HCT116 (cell line): ENCODE results near the gene STK39. TPM values are rescaled to one million over a fixed set of nuclear protein-coding genes. Genes with fewer than 3 reads are reported as not detected.

Experiments
- ATAC-seq: fragments of 200-7000 bp; cut with Tn5 transposase; 2 replicates; pipeline ENCODE4 v1.9.1; 2020; ENCODE audit warnings: mild to moderate bottlenecking, moderate library complexity
- BruUV-seq: library from RNA; stranded (reverse); fragments of 400-500 nt; replicated peaks from 2 replicates; lab custom pipeline; 2021; lab: Mats Ljungman, UMichigan
- CTCF ChIA-PET: fragments of 300-600 bp; sonication (Branson Sonifier 250); formaldehyde crosslinking; loops from one replicate; lab custom pipeline; 2021; ENCODE audit warnings: antibody characterized with exemption; lab: Charles Lee
- POLR2A ChIA-PET: fragments of 300-600, 350-600 bp; sonication (Branson Sonifier 250); formaldehyde crosslinking; loops from one replicate; lab custom pipeline; 2021; ENCODE audit warnings: antibody characterized with exemption; lab: Charles Lee
- RAD21 ChIA-PET, 2 experiments: fragments of 300-600 bp; sonication (Branson Sonifier 250); formaldehyde crosslinking; loops; one replicate each; lab custom pipeline; 2023; ENCODE audit warnings: low total read pairs in 2 of 2; ENCODE audit not compliant: uncharacterized antibody in 2 of 2, unreplicated experiment in 2 of 2, low non-redundant PET in 1 of 2; lab: Charles Lee
- DNase-seq: peaks from one replicate; pipeline ENCODE4 v3.0.0-alpha.2; 2010; ENCODE audit warnings: low read depth, low spot score
- H2AFZ ChIP-seq: fragments of 200-600 bp; shearing (Covaris generic), sonication (generic); 2 replicates; pipeline ENCODE4 v1.6.1; 2017; ENCODE audit warnings: low read depth, mixed run types, mixed read lengths, antibody characterized with exemption, low read length; ENCODE audit not compliant: poor library complexity, severe bottlenecking
- H3K27ac ChIP-seq: 2 replicates; pipeline ENCODE4 v1.5.1; 2012; ENCODE audit warnings: low read depth, low read length
- H3K27me3 ChIP-seq: fragments of 200-600 bp; sonication (generic); 2 replicates; pipeline ENCODE4 v1.6.1; 2016; ENCODE audit warnings: mixed run types, low read length, mixed read lengths; ENCODE audit not compliant: insufficient read depth
- H3K36me3 ChIP-seq, 2 experiments: fragments of 200-500 bp in 1 of 2; fragments of 200-600 bp in 1 of 2; sonication (Bioruptor generic) in 1 of 2; sonication (generic) in 1 of 2; 2 replicates each; pipeline versions ENCODE4 v1.5.1 to v1.6.1; 2014 to 2016; ENCODE audit warnings: low read length in 2 of 2, inconsistent platforms in 1 of 2, mixed read lengths in 1 of 2, mixed run types in 1 of 2; ENCODE audit not compliant: insufficient read depth in 2 of 2, control insufficient read depth in 1 of 2
- H3K4me1 ChIP-seq, 2 experiments: fragments of 200-600 bp in 1 of 2; sonication (generic) in 1 of 2; 2 replicates each; pipeline versions ENCODE4 v1.5.1 to v1.6.1; 2012 to 2017; ENCODE audit warnings: low read length in 2 of 2, inconsistent platforms in 1 of 2, mild to moderate bottlenecking in 1 of 2, mixed read lengths in 1 of 2, mixed run types in 1 of 2, moderate library complexity in 1 of 2; ENCODE audit not compliant: insufficient read depth in 2 of 2, control insufficient read depth in 1 of 2
- H3K4me2 ChIP-seq: fragments of 200-600 bp; sonication (generic); 2 replicates; pipeline ENCODE4 v1.6.1; 2017; ENCODE audit warnings: mixed run types, low read length, mixed read lengths
- H3K4me3 ChIP-seq, 2 experiments: fragments of 200-600 bp in 1 of 2; sonication (generic) in 1 of 2; replicated peaks in 1 of 2; 2 replicates each; pipeline ENCODE4 v1.5.1; 2011 to 2016; ENCODE audit warnings: low read length in 2 of 2, control low read depth in 1 of 2, low read depth in 1 of 2, mild to moderate bottlenecking in 1 of 2, mixed read lengths in 1 of 2, mixed run types in 1 of 2
- H3K79me2 ChIP-seq: fragments of 200-600 bp; sonication (generic); 2 replicates; pipeline ENCODE4 v1.6.1; 2017; ENCODE audit warnings: mild to moderate bottlenecking, mixed run types, low read length, moderate library complexity, mixed read lengths; ENCODE audit not compliant: insufficient read depth
- H3K9ac ChIP-seq: fragments of 200-600 bp; sonication (generic); 2 replicates; pipeline ENCODE4 v1.6.1; 2016; ENCODE audit warnings: low read length, mixed read lengths
- H3K9me2 ChIP-seq: fragments of 200-600 bp; sonication (generic), shearing (Covaris generic); 2 replicates; pipeline ENCODE4 v1.6.1; 2017; ENCODE audit warnings: mixed run types, mild to moderate bottlenecking, moderate library complexity; ENCODE audit not compliant: insufficient read depth
- H3K9me3 ChIP-seq, 2 experiments: fragments of 200-500 bp in 1 of 2; fragments of 200-600 bp in 1 of 2; sonication (Bioruptor generic) in 1 of 2; sonication (generic) in 1 of 2; 2 replicates each; pipeline ENCODE4 v1.6.1; 2014 to 2017; ENCODE audit warnings: low read length in 2 of 2, mixed read lengths in 2 of 2, inconsistent platforms in 1 of 2, low read depth in 1 of 2, mild to moderate bottlenecking in 1 of 2, mixed run types in 1 of 2, moderate library complexity in 1 of 2; ENCODE audit not compliant: control insufficient read depth in 1 of 2, insufficient read depth in 1 of 2
- H4K20me1 ChIP-seq: fragments of 200-600 bp; sonication (generic), shearing (Covaris generic); 2 replicates; pipeline ENCODE4 v1.6.1; 2017; ENCODE audit warnings: mixed run types, mild to moderate bottlenecking, moderate library complexity; ENCODE audit not compliant: insufficient read depth
- CEBPB ChIP-seq: IDR thresholded peaks from 2 replicates; pipeline ENCODE4 v1.6.1; 2012; ENCODE audit warnings: low read depth
- ELF1 ChIP-seq: IDR thresholded peaks from 2 replicates; pipeline ENCODE4 v1.6.1; 2012; ENCODE audit warnings: low read depth, borderline replicate concordance
- EZH2 ChIP-seq: fragments of 200-600 bp; sonication (generic); IDR thresholded peaks from 2 replicates; pipeline ENCODE4 v1.6.1; 2017; ENCODE audit warnings: antibody characterized with exemption, mixed run types
- POLR2A ChIP-seq: IDR thresholded peaks from 2 replicates; pipeline ENCODE4 v1.7.0; 2011; ENCODE audit warnings: borderline replicate concordance; ENCODE audit not compliant: insufficient read depth, insufficient read length; ENCODE audit errors: extremely low read depth
- POLR2AphosphoS5 ChIP-seq: IDR thresholded peaks from 2 replicates; pipeline ENCODE4 v1.6.1; 2011; ENCODE audit warnings: mild to moderate bottlenecking, low read depth, low read length, moderate library complexity
- RAD21 ChIP-seq: IDR thresholded peaks from 2 replicates; pipeline ENCODE4 v1.6.1; 2012; ENCODE audit warnings: low read depth, mild to moderate bottlenecking
- SP1 ChIP-seq: IDR thresholded peaks from 2 replicates; pipeline ENCODE4 v1.6.1; 2012; ENCODE audit warnings: low read depth
- TCF7L2 ChIP-seq: IDR thresholded peaks from 2 replicates; pipeline ENCODE4 v1.7.0; 2011; ENCODE audit warnings: borderline replicate concordance, inconsistent platforms; ENCODE audit not compliant: insufficient read depth, insufficient read length; ENCODE audit errors: extremely low read depth
- ZNF274 ChIP-seq: fragments of 200-500 bp; sonication (Bioruptor generic); IDR thresholded peaks from 2 replicates; pipeline ENCODE4 v1.6.1; 2014; ENCODE audit warnings: mild to moderate bottlenecking, low read depth, low read length, inconsistent platforms
- intact Hi-C: fragments of 100-400 bp; cut with micrococcal nuclease; formaldehyde crosslinking; loops from 2 replicates; pipeline ENCODE4 v1.10.0; 2022
- total RNA-seq: library from RNA; stranded (reverse); gene quantifications from one replicate; pipeline ENCODE4 v1.2.1, GENCODE V29; 2021; ENCODE audit not compliant: unreplicated experiment
- TF ChIP-seq, protein P1 (sequence below): IDR thresholded peaks from 2 replicates; pipeline ENCODE4 v1.6.1; 2011; ENCODE audit warnings: mild to moderate bottlenecking, low read length, moderate library complexity; ENCODE audit not compliant: insufficient replicate concordance; ENCODE audit errors: extremely low read depth
- TF ChIP-seq, protein P2 (sequence below): IDR thresholded peaks from 2 replicates; pipeline ENCODE4 v1.6.1; 2012
- TF ChIP-seq, protein P3 (sequence below): IDR thresholded peaks from 2 replicates; pipeline ENCODE4 v1.6.1; 2012

STK39 gene
- total RNA-seq, 1 experiment from 2014 or later = 118 TPM

DNA sequence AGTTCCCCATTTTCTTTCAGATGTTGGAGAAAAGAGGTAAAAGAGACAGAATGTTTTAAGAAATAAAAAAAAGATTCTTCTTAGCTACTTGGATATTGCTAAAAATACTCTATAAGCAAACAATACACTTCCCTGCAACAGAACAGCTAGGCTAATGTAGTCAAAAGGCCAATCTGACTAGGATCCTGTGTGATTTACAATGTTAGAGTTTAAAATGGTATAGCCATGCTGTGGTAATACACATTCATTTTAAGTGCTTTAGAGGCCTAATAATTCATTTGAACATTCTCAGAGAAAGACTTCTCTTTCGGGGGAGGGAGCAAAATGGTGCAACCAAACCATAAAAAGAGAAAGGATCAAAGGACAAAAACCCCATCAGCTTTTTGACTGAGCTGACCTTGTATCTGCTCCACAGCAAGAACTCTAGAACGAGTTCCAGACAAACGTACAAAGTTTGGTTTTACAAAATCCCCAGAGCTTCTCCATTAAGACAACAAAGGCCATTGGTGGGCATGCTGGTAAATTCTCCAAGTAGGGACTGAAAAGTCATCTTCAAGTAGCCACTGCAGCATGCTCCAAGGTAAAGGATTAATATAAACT is 200.2 kb downstream of the STK39 start:
- CTCF ChIA-PET = no interaction called here
- peaks cover 13% of the 10 kb centered on the region; the same call in 1 of the 2 replicates for H3K79me2 ChIP-seq
- no peak overlapping the region for H2AFZ ChIP-seq
- H3K9me3 ChIP-seq = no peaks in the 10 kb centered on the region
- H3K36me3 ChIP-seq = 0 out of 4 replicates have a peak, but pooled peaks cover 0 to 3% of the 10 kb centered on the region in 2 experiments
- intact Hi-C loops = no loop called here
- 0 out of 2 replicates have a peak, but pooled peaks cover 5% of the 10 kb centered on the region for H4K20me1 ChIP-seq
- POLR2A ChIA-PET = no interaction called here
- no TSS peak for BruUV-seq
- no peak overlapping the region for H3K4me3 ChIP-seq
- H3K27me3 ChIP-seq = no peaks in the 10 kb centered on the region
- DNase-seq (no peak), ATAC-seq (no peak)
- no peak overlapping the region for H3K27ac ChIP-seq
- H3K4me1 ChIP-seq = no peaks in the 10 kb centered on the region
- no peak overlapping the region for H3K4me2 ChIP-seq
- RAD21 ChIA-PET = no interaction called here
- H3K9me2 ChIP-seq = no peaks in the 10 kb centered on the region
- no peak overlapping the region for H3K9ac ChIP-seq
- TF ChIP-seq, protein P1, sequence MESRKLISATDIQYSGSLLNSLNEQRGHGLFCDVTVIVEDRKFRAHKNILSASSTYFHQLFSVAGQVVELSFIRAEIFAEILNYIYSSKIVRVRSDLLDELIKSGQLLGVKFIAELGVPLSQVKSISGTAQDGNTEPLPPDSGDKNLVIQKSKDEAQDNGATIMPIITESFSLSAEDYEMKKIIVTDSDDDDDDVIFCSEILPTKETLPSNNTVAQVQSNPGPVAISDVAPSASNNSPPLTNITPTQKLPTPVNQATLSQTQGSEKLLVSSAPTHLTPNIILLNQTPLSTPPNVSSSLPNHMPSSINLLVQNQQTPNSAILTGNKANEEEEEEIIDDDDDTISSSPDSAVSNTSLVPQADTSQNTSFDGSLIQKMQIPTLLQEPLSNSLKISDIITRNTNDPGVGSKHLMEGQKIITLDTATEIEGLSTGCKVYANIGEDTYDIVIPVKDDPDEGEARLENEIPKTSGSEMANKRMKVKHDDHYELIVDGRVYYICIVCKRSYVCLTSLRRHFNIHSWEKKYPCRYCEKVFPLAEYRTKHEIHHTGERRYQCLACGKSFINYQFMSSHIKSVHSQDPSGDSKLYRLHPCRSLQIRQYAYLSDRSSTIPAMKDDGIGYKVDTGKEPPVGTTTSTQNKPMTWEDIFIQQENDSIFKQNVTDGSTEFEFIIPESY = no peak
- TF ChIP-seq ELF1 = no peak
- TF ChIP-seq POLR2A = no peak
- no peak for TF ChIP-seq EZH2
- TF ChIP-seq SP1 = no peak
- TF ChIP-seq, protein P2, sequence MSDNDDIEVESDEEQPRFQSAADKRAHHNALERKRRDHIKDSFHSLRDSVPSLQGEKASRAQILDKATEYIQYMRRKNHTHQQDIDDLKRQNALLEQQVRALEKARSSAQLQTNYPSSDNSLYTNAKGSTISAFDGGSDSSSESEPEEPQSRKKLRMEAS = no peak
- TF ChIP-seq TCF7L2 = no peak
- TF ChIP-seq POLR2AphosphoS5 = no peak
- TF ChIP-seq CEBPB = no peak
- TF ChIP-seq ZNF274 = no peak
- no peak for TF ChIP-seq RAD21
- TF ChIP-seq, protein P3, sequence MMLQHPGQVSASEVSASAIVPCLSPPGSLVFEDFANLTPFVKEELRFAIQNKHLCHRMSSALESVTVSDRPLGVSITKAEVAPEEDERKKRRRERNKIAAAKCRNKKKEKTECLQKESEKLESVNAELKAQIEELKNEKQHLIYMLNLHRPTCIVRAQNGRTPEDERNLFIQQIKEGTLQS = no peak
